Panc1 (cell line): Measurements from ENCODE around the gene VPS51. TPM values are rescaled to one million over a fixed set of nuclear protein-coding genes. Genes with fewer than 3 reads are reported as not detected.

Experiments
- ATAC-seq: fragments of 200-7000 bp; cut with Tn5 transposase; 2 replicates; pipeline ENCODE4 v1.9.1; 2020; ENCODE audit warnings: mild to moderate bottlenecking, moderate library complexity
- BruUV-seq: library from RNA; stranded (reverse); fragments of 400-500 nt; replicated peaks from 2 replicates; lab custom pipeline; 2021; lab: Mats Ljungman, UMichigan
- CTCF ChIA-PET: fragments of 300-600 bp; sonication (Branson Sonifier 250); formaldehyde crosslinking; loops from one replicate; lab custom pipeline; 2022; ENCODE audit warnings: antibody characterized with exemption; lab: Charles Lee
- POLR2A ChIA-PET: fragments of 300-600 bp; sonication (Branson Sonifier 250); formaldehyde crosslinking; loops from one replicate; lab custom pipeline; 2022; ENCODE audit warnings: antibody characterized with exemption; lab: Charles Lee
- DNase-seq: peaks from one replicate; pipeline ENCODE4 v3.0.0-alpha.2; 2010; ENCODE audit warnings: low read depth, low spot score
- H3K27ac ChIP-seq: 2 replicates; pipeline ENCODE4 v1.5.1; 2011; ENCODE audit warnings: mild to moderate bottlenecking, low read length, inconsistent platforms
- H3K27me3 ChIP-seq: fragments of 200-500 bp; sonication (Bioruptor generic); 2 replicates; pipeline ENCODE4 v1.6.0; 2014; ENCODE audit warnings: low read length, inconsistent platforms; ENCODE audit not compliant: control insufficient read depth, insufficient read depth
- H3K36me3 ChIP-seq: fragments of 200-500 bp; sonication (Bioruptor generic); 2 replicates; pipeline ENCODE4 v1.5.1; 2014; ENCODE audit warnings: inconsistent platforms, mild to moderate bottlenecking, low read length, moderate library complexity; ENCODE audit not compliant: control insufficient read depth, insufficient read depth
- H3K4me1 ChIP-seq: 2 replicates; pipeline ENCODE4 v1.5.1; 2011; ENCODE audit warnings: inconsistent platforms, mild to moderate bottlenecking, low read length, moderate library complexity; ENCODE audit not compliant: control insufficient read depth, insufficient read depth
- H3K4me3 ChIP-seq, 2 experiments: 2 replicates each; pipeline ENCODE4 v1.5.1; 2011 to 2012; ENCODE audit warnings: low read depth in 2 of 2, low read length in 2 of 2, mild to moderate bottlenecking in 2 of 2, inconsistent platforms in 1 of 2, moderate library complexity in 1 of 2
- H3K9me3 ChIP-seq: fragments of 200-500 bp; sonication (Bioruptor generic); 2 replicates; pipeline ENCODE4 v1.5.1; 2014; ENCODE audit warnings: low read depth, mild to moderate bottlenecking, inconsistent platforms, low read length, moderate library complexity; ENCODE audit not compliant: control insufficient read depth, insufficient read depth
- CTCF ChIP-seq: fragments of 450-650 bp; IDR thresholded peaks from 2 replicates; pipeline ENCODE4 v1.5.1; 2017; ENCODE audit warnings: mild to moderate bottlenecking
- POLR2AphosphoS5 ChIP-seq: IDR thresholded peaks from 2 replicates; pipeline ENCODE4 v1.6.1; 2012; ENCODE audit warnings: mild to moderate bottlenecking, low read depth, low read length, moderate library complexity
- SIN3A ChIP-seq: IDR thresholded peaks from 2 replicates; pipeline ENCODE4 v1.6.1; 2012; ENCODE audit warnings: low read depth, mild to moderate bottlenecking, low read length, moderate library complexity, borderline replicate concordance; ENCODE audit not compliant: insufficient read depth
- TCF7L2 ChIP-seq: IDR thresholded peaks from 2 replicates; pipeline ENCODE4 v1.6.1; 2011; ENCODE audit warnings: mild to moderate bottlenecking, low read depth, low read length, inconsistent platforms
- in situ Hi-C: cut with HindIII; loops from 2 replicates; pipeline ENCODE4 v1.10.0; 2016; ENCODE audit warnings: low sequenced_read_pairs, low pct_unique_long_range_greater_than_20kb
- intact Hi-C: fragments of 100-400 bp; cut with micrococcal nuclease; formaldehyde crosslinking; loops from one replicate; pipeline ENCODE4 v1.10.0; 2022; ENCODE audit not compliant: unreplicated experiment
- total RNA-seq: library from RNA; stranded (reverse); gene quantifications from one replicate; pipeline ENCODE4 v1.2.1, GENCODE V29; 2021; ENCODE audit not compliant: unreplicated experiment
- TF ChIP-seq, protein P1 (sequence below), 2 experiments: IDR thresholded peaks; 2 replicates each; pipeline ENCODE4 v1.6.1; 2011 to 2012; ENCODE audit warnings: low read depth in 2 of 2, control low read depth in 1 of 2, low read length in 1 of 2, mild to moderate bottlenecking in 1 of 2, moderate library complexity in 1 of 2; ENCODE audit not compliant: insufficient read depth in 1 of 2

The VPS51 gene
- total RNA-seq, 1 experiment from 2014 or later: 101 TPM

GRCh38 chr11:65095427-65095826 is 587 bp upstream of the VPS51 start:
- intact Hi-C loops (no loop called here), in situ Hi-C loops (no loop called here)
- ChIA-PET POLR2A (interaction anchor here (0.5 to 0.6 kb wide), 3 partner anchors 36 to 246 kb away, joined by 3 to 12 read pairs (median 12); no protein-coding TSS in a partner anchor), CTCF (no interaction called here)
- DNase-seq (no peak), ATAC-seq (no peak)
- H3K27ac ChIP-seq: peak overlapping the region; percentile 80
- TF ChIP-seq TCF7L2: no peak
- TF ChIP-seq, protein P1, sequence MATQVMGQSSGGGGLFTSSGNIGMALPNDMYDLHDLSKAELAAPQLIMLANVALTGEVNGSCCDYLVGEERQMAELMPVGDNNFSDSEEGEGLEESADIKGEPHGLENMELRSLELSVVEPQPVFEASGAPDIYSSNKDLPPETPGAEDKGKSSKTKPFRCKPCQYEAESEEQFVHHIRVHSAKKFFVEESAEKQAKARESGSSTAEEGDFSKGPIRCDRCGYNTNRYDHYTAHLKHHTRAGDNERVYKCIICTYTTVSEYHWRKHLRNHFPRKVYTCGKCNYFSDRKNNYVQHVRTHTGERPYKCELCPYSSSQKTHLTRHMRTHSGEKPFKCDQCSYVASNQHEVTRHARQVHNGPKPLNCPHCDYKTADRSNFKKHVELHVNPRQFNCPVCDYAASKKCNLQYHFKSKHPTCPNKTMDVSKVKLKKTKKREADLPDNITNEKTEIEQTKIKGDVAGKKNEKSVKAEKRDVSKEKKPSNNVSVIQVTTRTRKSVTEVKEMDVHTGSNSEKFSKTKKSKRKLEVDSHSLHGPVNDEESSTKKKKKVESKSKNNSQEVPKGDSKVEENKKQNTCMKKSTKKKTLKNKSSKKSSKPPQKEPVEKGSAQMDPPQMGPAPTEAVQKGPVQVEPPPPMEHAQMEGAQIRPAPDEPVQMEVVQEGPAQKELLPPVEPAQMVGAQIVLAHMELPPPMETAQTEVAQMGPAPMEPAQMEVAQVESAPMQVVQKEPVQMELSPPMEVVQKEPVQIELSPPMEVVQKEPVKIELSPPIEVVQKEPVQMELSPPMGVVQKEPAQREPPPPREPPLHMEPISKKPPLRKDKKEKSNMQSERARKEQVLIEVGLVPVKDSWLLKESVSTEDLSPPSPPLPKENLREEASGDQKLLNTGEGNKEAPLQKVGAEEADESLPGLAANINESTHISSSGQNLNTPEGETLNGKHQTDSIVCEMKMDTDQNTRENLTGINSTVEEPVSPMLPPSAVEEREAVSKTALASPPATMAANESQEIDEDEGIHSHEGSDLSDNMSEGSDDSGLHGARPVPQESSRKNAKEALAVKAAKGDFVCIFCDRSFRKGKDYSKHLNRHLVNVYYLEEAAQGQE (IDR thresholded peaks at IDR 0.05; ENCODE audit: insufficient read depth in 1 of 2, low read depth in 2 of 2, low read length in 1 of 2): no peak
- no peak for TF ChIP-seq POLR2AphosphoS5
- no peak for TF ChIP-seq SIN3A
- TF ChIP-seq CTCF: no peak
- H3K27me3 ChIP-seq: no peaks in the 10 kb centered on the region
- no peaks in the 10 kb centered on the region for H3K36me3 ChIP-seq
- BruUV-seq: no TSS peak
- no peaks in the 10 kb centered on the region for H3K9me3 ChIP-seq
- H3K4me1 ChIP-seq: peaks cover 5% of the 10 kb centered on the region
- H3K4me3 ChIP-seq: peak overlapping the region in 1 of 2 experiments; percentile 88; a peak in 2 of 4 replicates

DNA sequence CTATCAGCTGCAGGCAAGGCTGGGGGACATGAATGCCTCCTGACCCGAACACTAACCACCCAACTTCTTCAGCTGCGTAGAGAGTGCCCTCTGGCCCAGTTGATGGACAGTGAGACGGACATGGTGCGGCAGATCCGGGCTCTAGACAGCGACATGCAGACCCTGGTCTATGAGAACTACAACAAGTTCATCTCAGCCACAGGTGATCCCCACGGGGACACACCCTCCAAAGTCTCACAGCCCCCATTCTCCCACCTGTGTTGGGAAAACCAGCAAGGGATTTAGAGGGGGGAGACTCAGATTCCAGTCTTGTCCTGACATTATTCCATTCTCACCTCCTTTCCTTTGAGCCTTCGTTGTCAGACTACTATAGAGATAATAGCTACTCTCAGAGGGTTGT is 912 bp downstream of the VPS51 start:
- peak overlapping the region; percentile 80; the same call in 1 of the 2 replicates for H3K27ac ChIP-seq
- no peaks in the 10 kb centered on the region for H3K36me3 ChIP-seq
- ATAC-seq: peak; percentile 4; the same call in 1 of the 2 replicates
- intact Hi-C loops (no loop called here), in situ Hi-C loops (no loop called here)
- peak overlapping the region; percentile 63 to 88 for H3K4me3 ChIP-seq
- BruUV-seq: TSS peak; percentile 50
- H3K27me3 ChIP-seq: no peaks in the 10 kb centered on the region
- ChIA-PET POLR2A (no interaction called here), CTCF (no interaction called here)
- H3K9me3 ChIP-seq: no peaks in the 10 kb centered on the region
- no peak for DNase-seq
- no peak for TF ChIP-seq POLR2AphosphoS5
- H3K4me1 ChIP-seq: peaks cover 8% of the 10 kb centered on the region

- POLR2A ChIA-PET: interaction anchor here (0.7 kb wide), 2 partner anchors 13 to 250 kb away, joined by 7 read pairs; no protein-coding TSS in a partner anchor
- intact Hi-C loops (no loop called here), in situ Hi-C loops (no loop called here)
- TF ChIP-seq SIN3A (no peak), POLR2AphosphoS5 (no peak), CTCF (no peak), TCF7L2 (no peak)
- TF ChIP-seq, protein P1 (IDR thresholded peaks at IDR 0.05; ENCODE audit: insufficient read depth in 1 of 2, low read depth in 2 of 2, low read length in 1 of 2): no peak
- Histone ChIP-seq H3K9me3 (no peaks in the 10 kb centered on the region), H3K36me3 (no peaks in the 10 kb centered on the region), H3K27me3 (no peaks in the 10 kb centered on the region), H3K27ac (no peak overlapping the region), H3K4me3 (no peak overlapping the region), H3K4me1 (peaks cover 19% of the 10 kb centered on the region)
- CTCF ChIA-PET: interaction anchor here (0.7 to 1.7 kb wide), 3 partner anchors 10 to 320 kb away, joined by 3 to 7 read pairs (median 6); partner anchors contain the start of gene TM7SF2
- DNase-seq (no peak), ATAC-seq (no peak)
- BruUV-seq: no TSS peak
These were observed 4.8 kb downstream of the VPS51 start for GRCh38 chr11:65100674-65101350.
